Ramos (cell line): ENCODE data around the gene ADSL.
"Not testable (repeated sequence)": the region's sequence is repeated elsewhere in the genome, so short reads cannot be mapped to it uniquely, and the experiment has no call there.

Source experiments
- in situ Hi-C: fragments of 300-500 bp; cut with MboI; formaldehyde crosslinking; loops from one replicate; pipeline ENCODE4 v1.14.3; 2022; ENCODE audit warnings: low sequenced_read_pairs; ENCODE audit not compliant: unreplicated experiment

Gene ADSL

GRCh38 chr22:40346185-40347118 is at the start of gene ADSL:
Gene ADSL, plus strand, starts transcription at chr22:40346500. Its CDS starts 59 bp downstream, at chr22:40346559.
- in situ Hi-C loops, result loop anchor here (10.0 kb wide), 2 partner anchors 292 to 812 kb away; partner anchors contain the start of gene RPS19BP1

GRCh38 chr22:40300316-40300715 is 46.0 kb upstream of the ADSL start:
- in situ Hi-C loops, result no loop called here

- in situ Hi-C loops, result no loop called here
These were observed 45.2 kb upstream of the ADSL start for GRCh38 chr22:40300884-40301672.

- in situ Hi-C loops, result no loop called here
These were observed 44.2 kb upstream of the ADSL start for GRCh38 chr22:40302149-40302548.

GRCh38 chr22:40305625-40306024 is 40.7 kb upstream of the ADSL start:
- in situ Hi-C loops, result no loop called here

- in situ Hi-C loops, result no loop called here
These were observed 37.2 kb upstream of the ADSL start for GRCh38 chr22:40308999-40309573.

GRCh38 chr22:40309631-40310030 is 36.7 kb upstream of the ADSL start:
- in situ Hi-C loops, result no loop called here

GRCh38 chr22:40310081-40310767 is 36.1 kb upstream of the ADSL start:
- in situ Hi-C loops, result no loop called here

- in situ Hi-C loops, result no loop called here
These were observed 35.6 kb upstream of the ADSL start for GRCh38 chr22:40310768-40311120.

GRCh38 chr22:40311646-40312045 is 34.7 kb upstream of the ADSL start:
- in situ Hi-C loops, result not testable (repeated sequence)

GRCh38 chr22:40312050-40312449 is 34.2 kb upstream of the ADSL start:
- in situ Hi-C loops, result no loop called here

GRCh38 chr22:40313007-40313406 is 33.3 kb upstream of the ADSL start:
- in situ Hi-C loops, result no loop called here

- in situ Hi-C loops, result no loop called here
These were observed 32.3 kb upstream of the ADSL start for GRCh38 chr22:40314041-40314440.

GRCh38 chr22:40320687-40321086 is 25.6 kb upstream of the ADSL start:
- in situ Hi-C loops, result no loop called here

GRCh38 chr22:40322021-40322420 is 24.3 kb upstream of the ADSL start:
- in situ Hi-C loops, result no loop called here

- in situ Hi-C loops, result no loop called here
These were observed 23.4 kb upstream of the ADSL start for GRCh38 chr22:40322818-40323447.

GRCh38 chr22:40323681-40324171 is 22.6 kb upstream of the ADSL start:
- in situ Hi-C loops, result no loop called here

GRCh38 chr22:40324468-40325305 is 21.6 kb upstream of the ADSL start:
- in situ Hi-C loops, result no loop called here

GRCh38 chr22:40325315-40325714 is 21.0 kb upstream of the ADSL start:
- in situ Hi-C loops, result no loop called here
